B cell (primary cell): ENCODE data around the gene ORC1. TPM values are rescaled to one million over a fixed set of nuclear protein-coding genes. Genes with fewer than 3 reads are reported as not detected.

ENCODE experiments used
- ATAC-seq: fragments of 200-7000 bp; cut with Tn5 transposase; one replicate; pipeline ENCODE4 v1.10.0; 2021; ENCODE audit warnings: low read depth, mild to moderate bottlenecking, moderate number of reproducible peaks, moderate library complexity
- CTCF ChIA-PET: fragments of 350-600 bp; sonication (Branson Sonifier 250); formaldehyde crosslinking; loops from one replicate; lab custom pipeline; 2021; ENCODE audit warnings: antibody characterized with exemption, inconsistent platforms; lab: Charles Lee
- POLR2A ChIA-PET: fragments of 350-600 bp; sonication (Branson Sonifier 250); formaldehyde crosslinking; loops from one replicate; lab custom pipeline; 2021; ENCODE audit warnings: antibody characterized with exemption; lab: Charles Lee
- DNase-seq: peaks from one replicate; pipeline ENCODE4 v3.0.0; 2013
- H2AFZ ChIP-seq: 2 replicates; pipeline ENCODE4 v1.6.1; 2012; ENCODE audit warnings: mild to moderate bottlenecking, low read depth, low read length; ENCODE audit not compliant: insufficient read depth, poor library complexity, severe bottlenecking
- H3K27ac ChIP-seq, 2 donors: 1 replicate in 1 of 2; 2 replicates in 1 of 2; pipeline ENCODE4 v1.5.1; 2012 to 2013; ENCODE audit warnings: low read length in 2 of 2, mild to moderate bottlenecking in 2 of 2, moderate library complexity in 1 of 2
- H3K27me3 ChIP-seq, 4 experiments: fragments of 200-600 bp in 1 of 4; sonication (generic) in 1 of 4; replicated peaks in 1 of 4; 1 replicate in 2 of 4; 2 replicates in 2 of 4; pipeline versions ENCODE4 v1.6.1 to v1.7.0; 2013 to 2016; ENCODE audit warnings: low read length in 3 of 4, mild to moderate bottlenecking in 2 of 4, mixed read lengths in 1 of 4, moderate library complexity in 1 of 4; ENCODE audit not compliant: insufficient read depth in 4 of 4, control insufficient read depth in 3 of 4; ENCODE audit errors: control extremely low read depth in 1 of 4
- H3K36me3 ChIP-seq, 2 experiments: replicated peaks in 1 of 2; 1 replicate in 1 of 2; 2 replicates in 1 of 2; pipeline versions ENCODE4 v1.6.1 to v1.7.1; 2013; ENCODE audit warnings: low read length in 1 of 2; ENCODE audit not compliant: insufficient read depth in 2 of 2, control insufficient read depth in 1 of 2; ENCODE audit errors: control extremely low read depth in 1 of 2, extremely low read depth in 1 of 2
- H3K4me1 ChIP-seq, 2 donors: fragments of 200-600 bp in 1 of 2; sonication (generic) in 1 of 2; 1 replicate in 1 of 2; 2 replicates in 1 of 2; pipeline versions ENCODE4 v1.5.1 to v1.6.1; 2013 to 2017; ENCODE audit warnings: low read length in 2 of 2; ENCODE audit not compliant: control insufficient read depth in 2 of 2, insufficient read depth in 2 of 2
- H3K4me2 ChIP-seq: replicated peaks from 2 replicates; pipeline ENCODE3; 2012; ENCODE audit warnings: mild to moderate bottlenecking, low read depth, low read length; ENCODE audit not compliant: poor library complexity, severe bottlenecking
- H3K4me3 ChIP-seq, 5 experiments: fragments of 200-600 bp in 1 of 5; sonication (generic) in 1 of 5; 1 replicate in 3 of 5; 2 replicates in 2 of 5; pipeline versions ENCODE4 v1.5.1 to v1.7.0; 2011 to 2016; ENCODE audit warnings: low read length in 4 of 5, mild to moderate bottlenecking in 4 of 5, low read depth in 2 of 5, control low read depth in 1 of 5, moderate library complexity in 1 of 5; ENCODE audit not compliant: insufficient read depth in 1 of 5; ENCODE audit errors: control extremely low read depth in 1 of 5, extremely low read depth in 1 of 5
- H3K79me2 ChIP-seq: fragments of 200-600 bp; sonication (generic); one replicate; pipeline ENCODE4 v1.6.0; 2016; ENCODE audit warnings: low read length; ENCODE audit not compliant: control insufficient read depth, insufficient read depth
- H3K9ac ChIP-seq: fragments of 200-600 bp; sonication (generic); 2 replicates; pipeline ENCODE4 v1.6.1; 2017; ENCODE audit warnings: mild to moderate bottlenecking, low read length, moderate library complexity
- H3K9me3 ChIP-seq, 3 donors: one replicate each; pipeline versions ENCODE4 v1.6.1 to v1.7.1; 2013; ENCODE audit warnings: low read length in 2 of 3; ENCODE audit not compliant: control insufficient read depth in 2 of 3, insufficient read depth in 1 of 3; ENCODE audit errors: control extremely low read depth in 1 of 3
- H4K20me1 ChIP-seq: 2 replicates; pipeline ENCODE4 v1.6.0; 2012; ENCODE audit warnings: mild to moderate bottlenecking, low read length; ENCODE audit not compliant: insufficient read depth, control insufficient read depth, poor library complexity, severe bottlenecking
- H3K27ac Mint-ChIP-seq: one replicate; pipeline ENCODE4 v1.8.0; 2021; ENCODE audit warnings: mixed read lengths
- H3K27me3 Mint-ChIP-seq: one replicate; pipeline ENCODE4 v1.8.0; 2021; ENCODE audit warnings: mixed read lengths
- H3K4me1 Mint-ChIP-seq: one replicate; pipeline ENCODE4 v1.8.0; 2021; ENCODE audit warnings: mixed read lengths
- H3K4me3 Mint-ChIP-seq: one replicate; pipeline ENCODE4 v1.8.0; 2021; ENCODE audit warnings: mixed read lengths
- H3K9me3 Mint-ChIP-seq: one replicate; pipeline ENCODE4 v1.8.0; 2022; ENCODE audit warnings: mixed read lengths; ENCODE audit not compliant: insufficient read depth
- CTCF ChIP-seq: fragments of 200-600 bp; IDR thresholded peaks from one replicate; pipeline ENCODE4 v1.8.0; 2022; ENCODE audit warnings: antibody characterized with exemption, mild to moderate bottlenecking
- EZH2 ChIP-seq: IDR thresholded peaks from 2 replicates; pipeline ENCODE4 v1.6.1; 2012; ENCODE audit warnings: borderline replicate concordance, low read depth, mild to moderate bottlenecking, moderate library complexity, low read length; ENCODE audit not compliant: insufficient read depth, poor library complexity, severe bottlenecking
- WGBS: methylation state at CpG from one replicate; pipeline ENCODE4 v1.1.5; 2013; ENCODE audit warnings: missing lambda C conversion rate; ENCODE audit not compliant: insufficient coverage; 5-methylcytosine and 5-hydroxymethylcytosine counted together
- intact Hi-C: fragments of 100-400 bp; cut with micrococcal nuclease; formaldehyde crosslinking; loops from one replicate; pipeline ENCODE4 v1.10.0; 2022
- polyA plus RNA-seq: library from polyadenylated mRNA; depleted of rRNA; stranded (reverse); fragments of >200 nt; gene quantifications from 2 replicates; pipeline ENCODE4 v1.2.3, GENCODE V29; 2012
- total RNA-seq, 2 donors: library from RNA; stranded (reverse); fragments of 120-200 nt in 1 of 2; gene quantifications; 1 replicate in 1 of 2; 2 replicates in 1 of 2; pipeline versions ENCODE4 v1.2.3 to v1.2.4, GENCODE V29; 2013 to 2022

ORC1 gene
- total and polyA plus RNA-seq, 2 donors (not counting 1 experiment from before 2014, with no cell fraction given), result 0.78 to 1.3 TPM

GRCh38 chr1:52359676-52360594 lies 44.3 kb downstream of the ORC1 start:
- H3K27me3 Mint-ChIP-seq, result no peaks in the 10 kb centered on the region
- peaks cover 10% of the 10 kb centered on the region for H3K4me1 Mint-ChIP-seq
- Histone ChIP-seq H3K27ac (no peak overlapping the region), H3K36me3 (peaks cover 2 to 84% of the 10 kb centered on the region in 2 experiments), H3K4me2 (no peak overlapping the region), H2AFZ (no peak overlapping the region), H3K4me3 (no peak overlapping the region), H3K27me3 (no peaks in the 10 kb centered on the region), H3K9me3 (no peaks in the 10 kb centered on the region), H3K79me2 (peaks cover 17% of the 10 kb centered on the region), H3K4me1 (peaks cover 6 to 11% of the 10 kb centered on the region in 2 donors), H3K9ac (no peak overlapping the region), H4K20me1 (peaks cover 29% of the 10 kb centered on the region)
- WGBS, result 96% methylated on average over 20 of the region's 24 CpGs
- H3K9me3 Mint-ChIP-seq, result no peaks in the 10 kb centered on the region
- no peak for DNase-seq
- H3K27ac Mint-ChIP-seq, result no peak overlapping the region
- no peak overlapping the region for H3K4me3 Mint-ChIP-seq
- intact Hi-C loops, result loop anchor here (10.0 kb wide), 2 partner anchors 655 to 1585 kb away; partner anchors contain the start of genes IFT25 and LRRC42
- ChIA-PET POLR2A (no interaction called here), CTCF (no interaction called here)
- TF ChIP-seq EZH2 (no peak), CTCF (no peak)
- no peak for ATAC-seq

- Histone ChIP-seq H2AFZ (no peak overlapping the region), H3K4me2 (no peak overlapping the region), H3K9me3 (no peaks in the 10 kb centered on the region), H4K20me1 (peaks cover 24% of the 10 kb centered on the region), H3K27ac (no peak overlapping the region), H3K4me1 (peaks cover 0 to 1% of the 10 kb centered on the region in 2 donors), H3K36me3 (peaks cover 2 to 91% of the 10 kb centered on the region in 2 experiments), H3K4me3 (no peak overlapping the region), H3K79me2 (peaks cover 8% of the 10 kb centered on the region), H3K9ac (no peak overlapping the region), H3K27me3 (no peaks in the 10 kb centered on the region)
- H3K27me3 Mint-ChIP-seq, result no peaks in the 10 kb centered on the region
- 99% methylated on average over 11 of the region's 18 CpGs for WGBS
- intact Hi-C loops, result no loop called here
- no peaks in the 10 kb centered on the region for H3K9me3 Mint-ChIP-seq
- TF ChIP-seq CTCF (no peak), EZH2 (no peak)
- ATAC-seq, result no peak
- peaks cover 2% of the 10 kb centered on the region for H3K4me1 Mint-ChIP-seq
- ChIA-PET CTCF (no interaction called here), POLR2A (no interaction called here)
- DNase-seq, result no peak
- no peak overlapping the region for H3K4me3 Mint-ChIP-seq
- no peak overlapping the region for H3K27ac Mint-ChIP-seq
Measured at GRCh38 chr1:52358851-52359497, 45.2 kb downstream of the ORC1 start.
